Endometrial microvascular endothelial cells (primary cell): ENCODE results near the gene WDR41. TPM values are rescaled to one million over a fixed set of nuclear protein-coding genes. Genes with fewer than 3 reads are reported as not detected.

Experiments
- in situ Hi-C: cut with HindIII; loops from 2 replicates; pipeline ENCODE4 v1.10.0; 2017; ENCODE audit warnings: low sequenced_read_pairs, low pct_unique_long_range_greater_than_20kb; ENCODE audit errors: inconsistent ontology term
- total RNA-seq: library from RNA; depleted of rRNA; stranded (reverse); fragments of >200 nt; gene quantifications from one replicate; pipeline ENCODE4 v1.2.3, GENCODE V29; 2015; ENCODE audit errors: inconsistent ontology term

Gene WDR41
- total RNA-seq, 1 donor from 2014 or later, result 88.5 TPM

- in situ Hi-C loops, result no loop called here
These were observed 39.8 kb downstream of the WDR41 start for GRCh38 chr5:77452351-77452750.

DNA sequence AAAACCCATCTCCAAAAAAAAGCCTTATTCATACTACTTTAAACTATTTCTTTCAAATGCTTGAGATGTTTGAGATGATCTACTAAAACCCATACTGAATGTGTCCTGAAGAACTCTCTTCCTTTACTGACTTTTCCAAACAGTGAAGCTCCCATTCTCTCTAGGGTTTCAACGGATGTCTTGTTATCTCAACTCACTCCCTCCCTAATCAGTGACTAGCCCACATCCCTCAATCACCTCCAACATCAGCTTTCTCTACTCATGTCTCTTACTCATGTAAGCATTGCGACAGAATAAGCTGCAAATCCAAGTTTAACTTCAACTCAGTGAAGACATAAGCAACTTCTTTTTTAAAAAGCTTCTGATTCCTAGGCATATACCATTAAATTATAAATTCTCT, 42.1 kb downstream of the WDR41 start:
- in situ Hi-C loops, result no loop called here

DNA sequence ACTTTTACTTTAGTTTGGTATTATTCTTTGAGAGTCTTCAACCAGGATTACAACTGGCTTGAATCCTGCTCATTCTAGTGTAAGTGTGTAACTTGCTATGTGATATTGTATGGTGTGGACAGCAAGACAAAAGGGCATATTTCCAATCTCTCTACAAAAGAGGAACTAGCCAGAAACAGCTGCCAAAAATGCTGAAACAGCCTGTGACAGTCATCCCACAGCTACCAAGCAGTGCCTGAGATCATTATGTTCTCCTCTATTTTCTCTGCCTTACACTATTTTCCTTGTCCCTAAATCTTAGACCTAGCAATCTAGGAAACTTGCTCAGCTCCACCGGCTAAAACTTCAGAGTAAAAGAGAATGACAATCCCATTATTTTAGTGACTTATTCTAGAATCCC, 42.8 kb downstream of the WDR41 start:
- in situ Hi-C loops, result no loop called here

DNA sequence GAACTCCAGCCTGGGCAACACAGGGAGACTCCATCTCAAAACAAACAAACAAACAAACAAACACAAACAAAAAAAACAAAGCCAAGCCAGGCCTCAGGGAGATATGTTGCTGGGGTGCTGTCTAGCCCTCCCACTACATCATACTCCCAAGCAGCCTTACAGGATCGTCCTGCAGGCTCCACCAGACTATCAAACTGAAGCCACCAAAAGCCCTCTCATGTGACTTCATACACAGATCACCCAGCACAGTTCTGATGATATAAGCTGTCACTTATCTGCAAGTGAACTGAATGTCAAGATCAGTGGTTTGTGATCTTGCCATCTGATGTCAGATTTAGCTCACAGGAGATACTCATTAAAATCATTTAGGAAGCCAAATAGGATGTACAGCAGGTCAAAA, 43.3 kb downstream of the WDR41 start:
- in situ Hi-C loops, result no loop called here

DNA sequence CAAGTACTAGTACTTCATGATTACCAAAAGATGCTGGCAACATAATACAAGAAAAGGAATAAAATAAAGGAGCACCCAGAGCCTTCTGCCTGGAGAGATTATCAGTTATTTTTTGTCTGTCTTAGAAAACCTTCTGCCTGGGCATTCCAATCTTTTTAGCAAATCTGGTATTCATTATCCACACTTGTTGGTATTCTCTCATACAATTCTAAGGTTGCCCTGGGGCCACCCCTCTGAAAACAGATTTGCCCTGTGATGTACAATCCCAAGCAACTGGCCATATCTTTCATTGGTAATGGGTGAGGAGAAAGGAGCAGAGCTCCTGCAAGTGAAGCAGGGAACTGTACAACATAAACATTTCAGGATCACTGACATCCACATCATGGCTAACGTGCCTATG, 47.8 kb downstream of the WDR41 start:
- in situ Hi-C loops, result no loop called here

GRCh38 chr5:77443670-77444069, 48.4 kb downstream of the WDR41 start:
- in situ Hi-C loops, result no loop called here

DNA sequence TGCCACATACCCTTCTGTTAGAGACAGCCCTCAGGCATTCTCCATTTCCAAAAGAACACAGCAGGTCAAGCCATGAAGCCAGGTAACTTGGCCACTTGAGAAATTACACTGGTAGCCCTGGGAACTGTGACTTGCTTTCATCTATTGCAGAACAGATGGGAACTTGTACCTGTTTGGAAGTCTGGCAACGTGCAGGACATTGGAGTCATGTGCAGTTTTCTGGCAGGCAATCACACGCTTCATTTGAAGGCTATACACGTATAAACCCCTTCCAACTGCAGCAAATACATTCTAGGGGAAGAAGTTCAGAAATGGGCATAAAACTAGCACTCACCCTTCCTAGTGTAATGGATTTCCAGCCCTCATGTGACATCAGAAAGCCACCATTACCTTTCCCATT, 54.0 kb downstream of the WDR41 start:
- in situ Hi-C loops, result no loop called here

GRCh38 chr5:77437194-77437593, 54.9 kb downstream of the WDR41 start:
- in situ Hi-C loops, result no loop called here

- in situ Hi-C loops, result no loop called here
These were observed 60.4 kb downstream of the WDR41 start for GRCh38 chr5:77431719-77432118.

- in situ Hi-C loops, result no loop called here
These were observed 60.8 kb downstream of the WDR41 start for GRCh38 chr5:77431286-77431685.

DNA sequence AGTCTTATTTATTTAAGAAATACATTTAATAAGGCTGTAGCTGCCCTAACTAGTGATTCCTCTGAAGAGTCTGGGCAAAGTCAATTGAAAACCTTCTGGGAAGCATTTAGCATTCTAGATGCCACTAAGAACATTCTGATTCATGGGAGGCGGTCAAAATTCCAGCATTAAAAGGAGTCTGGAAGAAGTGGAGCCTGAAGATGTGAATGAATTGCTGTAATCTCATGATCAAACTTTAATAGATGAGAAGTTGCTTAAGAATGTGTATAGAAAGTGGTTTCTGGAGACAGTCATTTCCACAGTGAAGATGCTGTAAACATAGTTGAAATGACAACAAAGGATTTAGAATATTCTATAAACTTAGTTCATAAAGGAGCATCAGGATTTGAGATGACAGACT, 61.4 kb downstream of the WDR41 start:
- in situ Hi-C loops, result no loop called here

DNA sequence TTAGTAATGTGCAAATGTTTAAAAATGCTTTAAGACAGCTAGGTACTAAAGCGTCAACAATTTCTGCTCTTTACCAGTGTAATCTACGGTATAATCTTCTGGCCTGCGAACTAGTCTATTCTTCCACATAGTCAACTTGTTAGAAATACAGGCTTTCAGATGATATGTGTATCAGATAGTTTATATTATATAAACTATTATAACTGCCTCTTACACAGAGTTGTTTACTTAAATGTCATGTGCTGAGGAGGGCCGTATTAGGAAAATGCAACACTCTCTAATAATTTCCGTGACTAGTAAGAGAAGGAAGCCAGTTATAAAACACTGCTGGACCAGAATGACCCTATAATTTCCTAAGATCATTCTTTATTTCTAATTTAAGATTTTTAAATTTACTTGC, 63.6 kb downstream of the WDR41 start:
- in situ Hi-C loops, result no loop called here

- in situ Hi-C loops, result no loop called here
These were observed 64.1 kb downstream of the WDR41 start for GRCh38 chr5:77427998-77428397.

DNA sequence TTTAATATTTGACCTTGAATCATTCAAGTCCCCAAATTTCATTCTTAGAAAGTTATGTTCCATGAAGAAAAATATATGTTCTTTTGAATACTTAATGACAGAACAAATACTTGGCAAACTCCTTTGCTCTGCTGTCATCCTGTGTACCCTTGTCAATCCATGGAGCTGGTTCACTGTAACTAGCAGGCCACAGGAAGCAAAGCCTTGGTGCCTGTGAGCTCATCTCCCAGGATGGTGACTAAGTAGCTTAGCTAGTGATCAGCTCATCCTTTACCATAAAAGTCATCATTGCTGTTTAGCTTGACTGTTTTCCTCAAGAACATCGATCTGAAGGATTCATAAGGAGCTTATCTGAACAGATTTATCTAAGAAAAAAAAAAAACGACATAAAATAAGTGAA, 65.4 kb downstream of the WDR41 start:
- in situ Hi-C loops, result no loop called here

DNA sequence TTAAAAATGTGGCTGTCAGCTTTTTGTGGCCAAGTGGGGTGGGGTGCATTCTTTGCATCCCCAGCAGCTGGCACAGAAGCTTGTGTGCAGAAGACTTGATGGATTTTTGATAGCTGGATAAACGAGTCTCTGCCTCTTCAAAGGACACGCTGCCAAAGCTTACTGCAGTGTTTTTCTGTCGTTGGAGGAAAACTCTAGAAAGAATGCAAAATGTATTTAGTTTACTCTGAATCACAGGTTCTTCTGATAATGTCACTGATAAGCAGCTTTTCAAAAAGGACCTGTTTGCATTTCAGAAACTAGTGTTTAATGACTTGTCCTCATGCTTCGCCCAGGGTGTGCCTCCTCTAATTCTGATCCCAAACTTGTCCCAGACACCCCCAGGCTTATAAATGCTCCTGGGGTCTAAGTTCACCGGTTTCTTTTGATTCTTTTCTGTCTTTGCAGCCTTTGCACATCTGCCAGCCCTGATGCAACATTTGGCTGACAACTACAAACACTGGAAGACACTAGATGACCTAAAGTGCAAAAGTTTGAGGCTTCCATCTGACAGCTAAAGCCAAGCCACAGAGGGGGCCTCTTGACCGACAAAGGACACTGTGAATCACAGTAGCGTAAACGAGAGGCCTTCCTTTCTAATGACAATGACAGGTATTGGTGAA, 66.0 kb downstream of the WDR41 start:
- in situ Hi-C loops, result no loop called here

GRCh38 chr5:77425420-77425819, 66.7 kb downstream of the WDR41 start:
- in situ Hi-C loops, result no loop called here

GRCh38 chr5:77424921-77425320, 67.2 kb downstream of the WDR41 start:
- in situ Hi-C loops, result no loop called here

GRCh38 chr5:77423022-77423750, 68.9 kb downstream of the WDR41 start:
- in situ Hi-C loops, result no loop called here

DNA sequence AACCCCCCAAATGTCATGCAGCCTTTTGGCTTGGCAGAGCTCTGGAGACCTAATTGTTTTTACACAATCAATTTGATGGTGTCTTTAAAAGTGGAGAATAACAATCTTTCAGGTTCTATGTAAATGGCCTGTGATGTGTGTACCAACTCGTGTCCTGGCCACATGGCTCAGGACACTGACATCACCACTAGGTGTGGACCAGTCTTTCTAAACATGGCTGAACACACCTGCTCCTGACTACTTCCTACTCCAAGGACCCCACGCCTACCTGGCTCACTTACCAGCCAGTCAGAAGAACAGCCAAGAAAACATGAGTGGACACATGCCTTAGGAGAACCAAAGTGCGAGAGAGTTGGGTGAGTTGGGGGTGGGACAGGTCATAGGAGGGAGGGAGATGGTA, 71.2 kb downstream of the WDR41 start:
- in situ Hi-C loops, result no loop called here

- in situ Hi-C loops, result no loop called here
These were observed 72.2 kb downstream of the WDR41 start for GRCh38 chr5:77419644-77420582.
